Islet of Langerhans (tissue), 1 donor: Measurements from ENCODE around the gene PLCH1.

Experiments
- FAIRE-seq: peaks from one replicate; lab custom pipeline; 2011; peaks lifted over from hg19 to GRCh38; lab: Jason Lieb, UNC

Gene PLCH1

DNA sequence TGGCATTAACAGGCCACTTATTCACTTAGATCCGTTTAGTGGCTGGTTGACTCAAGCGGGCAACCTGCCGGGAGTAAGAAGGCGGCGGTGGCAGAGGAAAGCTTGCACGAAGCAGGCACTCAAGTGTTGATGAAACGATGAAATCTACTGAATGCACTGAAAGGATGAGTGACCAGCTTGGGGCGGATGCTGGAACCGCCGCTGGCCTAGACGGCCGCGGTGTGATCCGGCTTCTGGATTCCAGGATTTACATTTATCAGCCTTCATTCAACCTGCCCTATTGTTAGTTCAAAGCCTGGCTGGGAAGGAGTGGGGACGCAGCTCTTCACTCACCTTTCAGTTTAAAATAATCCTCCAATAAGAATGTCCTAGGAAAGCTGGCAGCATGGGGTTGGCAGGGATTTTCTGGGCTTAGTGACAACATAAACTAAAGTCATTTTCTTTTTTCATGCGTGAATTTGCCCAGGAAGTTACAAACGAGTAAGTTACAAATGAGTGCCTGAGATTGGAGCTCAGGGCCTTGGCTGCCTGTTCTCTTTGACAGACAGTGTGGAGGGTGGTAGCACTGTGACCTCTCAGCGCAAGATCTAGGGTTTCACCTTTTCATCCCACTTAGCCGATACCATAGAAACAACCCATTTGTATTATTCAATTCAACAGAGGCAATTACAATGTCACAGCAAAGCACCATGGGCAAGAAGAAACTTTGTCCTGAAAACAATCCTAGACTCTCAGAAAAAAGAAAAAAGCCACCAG is 1.1 kb upstream of the PLCH1 start:
- no peak for FAIRE-seq

DNA sequence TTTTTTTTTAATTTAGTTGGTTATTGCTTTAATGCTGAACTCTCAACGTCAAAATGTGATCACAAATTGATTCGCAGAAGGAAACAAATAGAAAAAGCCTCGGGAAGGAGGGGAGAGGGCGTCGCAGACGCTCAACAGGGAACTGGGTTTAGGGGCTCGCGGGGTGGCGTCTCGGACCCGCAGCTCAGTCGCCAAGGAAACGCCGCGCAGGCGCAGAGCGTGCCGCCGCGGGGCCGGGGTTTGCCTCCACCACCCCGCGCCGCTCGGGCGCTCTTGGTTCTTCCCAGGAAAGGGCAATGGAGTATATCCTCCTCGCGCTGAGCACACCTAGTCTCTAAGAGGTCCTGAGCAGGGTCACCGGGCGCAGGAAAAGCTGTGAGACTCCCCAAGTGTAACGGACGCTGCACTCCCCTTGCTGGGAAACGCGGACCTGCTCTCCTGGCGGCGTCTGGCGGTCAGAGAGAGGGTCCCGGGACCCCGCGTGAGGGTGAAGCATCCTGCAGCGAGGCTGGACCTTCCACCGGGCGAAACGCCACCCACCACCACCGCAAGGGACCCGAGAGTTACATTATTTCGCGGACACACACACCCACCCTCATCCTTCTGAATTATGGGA is 753 bp downstream of the PLCH1 start:
- FAIRE-seq, result no peak

DNA sequence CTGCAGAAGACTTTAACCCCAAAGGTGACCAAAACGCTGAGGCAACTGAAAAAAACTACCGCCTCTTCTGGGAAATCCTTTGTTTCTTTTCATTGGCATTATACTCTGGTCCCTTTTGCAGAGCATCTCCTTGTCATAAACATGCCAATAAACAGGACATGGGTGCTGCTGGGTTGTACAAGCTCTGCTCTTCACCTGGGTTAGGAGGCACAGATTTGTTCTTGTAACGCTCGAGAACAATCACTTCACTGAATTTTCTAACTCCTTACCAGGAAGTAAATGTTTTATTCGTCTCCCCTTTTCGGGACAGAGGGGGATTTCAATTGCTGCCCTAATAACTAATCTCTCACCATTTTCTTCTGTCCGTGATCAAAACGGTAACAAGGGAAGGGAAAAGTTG is 1.3 kb downstream of the PLCH1 start:
- FAIRE-seq, result no peak

DNA sequence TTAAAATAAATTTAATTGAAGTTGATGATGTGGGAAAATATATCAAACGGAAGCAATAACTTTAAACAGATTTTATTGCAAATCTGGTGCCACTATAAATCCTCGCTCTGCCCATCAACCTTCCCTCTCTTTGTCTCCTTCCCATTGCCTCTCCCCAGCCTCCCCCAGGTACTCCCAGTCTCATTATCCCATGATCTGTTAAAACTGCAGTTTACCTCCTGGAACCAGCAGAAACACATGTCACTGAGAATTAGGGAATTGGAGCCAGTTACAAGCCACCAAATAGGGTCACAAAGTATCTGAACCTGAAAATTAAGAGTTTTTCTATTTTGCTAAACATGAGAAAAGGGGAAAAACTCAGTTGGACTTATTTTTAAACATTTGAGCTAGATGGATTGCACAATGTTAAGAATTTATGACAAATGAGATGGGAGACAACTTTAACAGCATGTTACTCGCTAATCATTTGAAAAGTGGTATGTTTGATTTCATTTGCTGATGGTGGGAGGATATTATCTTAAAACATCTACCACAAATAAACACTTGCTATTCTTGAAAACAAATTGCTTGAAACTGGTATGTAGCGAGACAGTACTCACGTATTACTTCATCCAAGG is 2.4 kb downstream of the PLCH1 start:
- no peak for FAIRE-seq

DNA sequence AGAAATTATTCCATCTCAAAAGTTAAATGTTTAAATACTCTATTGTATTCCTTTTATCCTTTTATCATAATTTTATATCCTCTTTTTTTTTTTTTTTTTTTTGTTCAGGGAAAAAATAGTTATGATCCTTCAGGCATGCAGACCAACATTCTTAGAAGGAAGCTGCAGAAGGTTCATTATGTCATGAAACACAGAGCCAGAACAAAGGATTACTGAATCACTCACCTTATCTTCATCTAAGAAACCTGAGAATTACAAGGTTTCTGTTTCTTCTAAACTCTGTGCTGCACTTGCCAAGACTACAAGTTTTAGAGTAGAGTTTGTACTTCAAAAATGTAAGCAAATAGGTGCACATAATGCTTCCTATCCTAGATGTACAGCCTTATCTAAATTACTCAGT is 3.3 kb downstream of the PLCH1 start:
- no peak for FAIRE-seq

DNA sequence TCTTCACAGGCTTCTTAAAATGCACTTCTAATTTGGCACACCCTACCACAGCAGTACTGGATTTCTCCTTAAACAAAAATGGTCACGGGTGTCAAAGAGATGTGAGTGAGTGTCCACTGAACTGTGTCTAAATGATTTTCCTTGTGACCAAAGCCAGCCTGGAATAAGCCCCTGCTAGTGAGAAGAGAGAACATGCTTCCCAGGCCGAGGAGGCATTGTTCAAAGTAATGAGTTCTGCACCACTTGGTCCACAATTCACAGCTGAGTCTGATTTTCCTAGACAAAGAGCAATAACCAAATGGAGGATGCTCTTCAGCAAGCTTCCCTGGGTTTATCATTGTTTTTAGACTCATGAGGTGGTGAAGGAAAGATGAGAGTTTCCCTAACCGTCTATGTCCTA is 3.8 kb downstream of the PLCH1 start:
- no peak for FAIRE-seq

DNA sequence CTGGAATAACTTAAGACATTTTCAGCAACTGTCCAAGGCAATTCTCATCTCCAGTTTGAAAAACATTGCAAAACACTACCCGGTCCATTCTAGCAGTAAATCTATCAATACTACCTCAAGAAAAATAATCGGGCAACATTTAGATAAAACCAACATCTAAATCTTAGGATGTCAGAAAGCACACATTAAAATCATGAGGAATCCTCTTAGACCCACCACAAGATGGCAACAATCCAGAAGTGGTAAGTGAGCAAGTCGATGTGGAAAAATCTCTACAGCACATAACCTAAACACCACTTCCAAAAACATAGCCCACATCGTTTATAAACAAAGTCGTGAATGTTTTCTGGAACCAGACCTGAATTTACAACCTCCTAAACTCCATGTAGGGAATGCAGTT is 5.7 kb downstream of the PLCH1 start:
- FAIRE-seq, result no peak

DNA sequence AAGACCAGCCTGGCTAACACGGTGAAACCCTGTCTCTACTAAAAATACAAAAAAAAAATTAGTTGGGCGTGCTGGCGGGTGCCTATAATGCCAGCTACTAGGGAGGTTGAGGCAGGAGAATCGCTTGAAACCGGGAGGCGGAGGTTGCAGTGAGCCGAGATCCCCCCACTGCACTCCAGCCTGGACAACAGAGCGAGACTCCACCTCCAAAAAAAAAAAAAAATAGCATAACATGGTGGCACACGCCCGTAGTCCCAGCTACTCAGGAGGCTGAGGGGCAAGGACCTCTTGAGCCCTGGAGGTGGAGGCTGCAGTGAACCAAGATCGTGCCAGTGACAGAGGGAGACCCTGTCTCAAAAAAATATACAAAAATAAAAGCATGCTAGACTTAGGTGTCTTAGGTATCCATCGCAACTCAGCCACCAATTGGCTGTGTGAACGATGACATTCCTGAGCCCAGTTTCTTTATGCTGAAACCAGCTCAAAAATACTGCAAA is 6.2 kb downstream of the PLCH1 start:
- no peak for FAIRE-seq

DNA sequence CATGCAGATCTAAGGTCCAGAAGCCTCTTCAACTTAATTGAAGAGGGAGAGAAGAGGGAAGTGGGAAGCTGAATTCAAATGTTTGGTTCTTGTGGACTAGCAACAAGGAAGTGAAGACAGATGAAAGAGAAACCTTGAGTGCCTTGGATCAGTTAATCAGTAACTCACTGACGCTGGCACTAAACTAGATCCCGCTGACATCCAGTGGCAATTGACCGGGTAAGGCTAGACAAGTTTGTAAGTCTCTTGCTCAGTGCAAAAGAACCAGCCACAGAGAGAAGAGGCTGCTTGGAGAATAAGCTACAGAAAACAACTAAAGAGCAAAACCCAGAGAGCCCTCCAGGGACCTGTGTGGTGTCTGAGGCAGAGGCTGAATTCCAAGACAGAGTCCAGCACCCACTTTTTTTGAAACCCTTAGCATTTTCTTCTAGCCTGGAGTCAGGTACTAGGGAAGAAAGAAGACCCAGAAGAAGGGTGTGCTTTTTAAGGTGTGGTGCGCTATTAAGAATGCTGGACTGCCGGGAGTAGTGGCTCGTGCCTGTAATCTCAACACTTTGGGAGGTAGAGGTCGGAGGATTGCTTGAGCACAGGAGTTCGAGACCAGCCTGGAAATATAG is 6.9 kb downstream of the PLCH1 start:
- peak; percentile 93 for FAIRE-seq

DNA sequence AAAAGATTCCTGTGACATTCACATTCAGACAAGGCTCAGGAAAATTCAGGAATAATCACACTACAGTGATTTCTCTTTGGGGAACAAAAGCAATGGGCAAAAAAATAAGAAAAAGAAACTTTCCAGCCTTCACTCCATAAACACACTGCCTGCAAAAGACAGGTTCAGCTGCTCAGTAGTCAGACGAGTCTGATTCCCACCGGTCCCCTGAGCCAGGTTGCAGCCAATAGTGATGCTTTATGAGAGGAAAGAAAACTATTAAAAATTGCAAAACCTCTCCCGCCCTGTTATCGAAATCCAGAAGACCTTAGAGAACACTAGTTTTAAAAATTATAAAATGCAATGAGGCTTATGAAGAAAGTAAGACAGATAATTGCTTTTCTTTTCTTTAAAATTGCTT is 8.5 kb downstream of the PLCH1 start:
- FAIRE-seq, result no peak

DNA sequence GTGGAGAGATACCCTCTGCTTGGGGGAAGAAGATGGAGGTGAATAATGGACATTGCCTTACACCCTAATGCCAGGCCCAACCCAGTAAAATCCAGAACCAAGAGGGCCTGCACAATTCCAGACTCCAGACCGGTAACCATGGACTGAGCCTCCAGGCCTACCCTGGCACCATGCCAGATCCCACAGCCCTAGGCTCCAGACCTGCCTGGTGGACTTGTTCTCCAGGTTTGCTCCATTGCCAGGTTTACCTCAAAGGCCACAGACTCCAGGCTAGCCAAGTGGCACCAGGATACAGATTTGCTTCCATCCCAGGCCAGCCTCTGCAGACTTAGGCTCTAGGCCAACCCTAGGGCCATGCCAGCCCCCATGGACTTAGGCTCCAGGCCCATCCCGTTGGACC is 14.0 kb downstream of the PLCH1 start:
- no peak for FAIRE-seq

DNA sequence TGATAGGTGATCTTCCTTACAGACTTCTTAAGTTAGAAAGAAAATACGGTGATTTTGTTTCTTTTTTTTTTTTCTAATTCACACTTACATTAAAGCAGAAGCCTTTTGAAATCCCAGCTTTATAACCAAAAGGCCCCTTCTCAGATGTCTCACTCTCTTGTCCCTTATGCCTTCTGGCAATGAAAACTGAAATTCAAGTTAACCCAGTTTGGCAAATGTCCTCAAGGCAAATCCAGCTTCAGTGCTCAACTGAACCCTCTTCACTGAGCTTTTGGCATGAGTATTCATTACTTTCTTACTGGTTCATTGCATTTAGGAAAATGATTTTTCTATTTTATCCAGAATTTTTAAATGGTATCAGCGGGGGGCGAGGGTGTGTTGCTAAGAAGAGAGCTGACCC is 17.0 kb downstream of the PLCH1 start:
- FAIRE-seq, result no peak

DNA sequence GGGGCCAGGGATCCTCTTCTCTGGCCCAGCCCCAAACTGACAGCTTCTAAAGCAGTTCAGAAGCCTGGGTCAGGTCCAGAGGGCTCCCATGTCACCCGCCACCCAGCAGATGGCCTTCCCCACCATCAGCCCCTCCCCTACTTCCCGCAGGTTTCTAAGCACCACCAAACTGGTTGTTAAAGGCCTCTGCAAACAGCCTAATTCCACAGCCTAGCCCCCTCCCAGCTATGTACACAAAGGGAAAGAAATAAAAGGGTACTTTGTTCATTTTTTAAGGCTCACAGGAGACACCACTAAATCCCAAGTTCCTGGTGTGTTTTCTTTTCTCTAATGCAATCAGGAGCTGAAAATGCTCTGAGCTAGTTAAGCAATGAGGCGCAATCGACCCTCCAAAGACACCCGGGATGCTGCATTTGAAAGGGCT is 30.6 kb downstream of the PLCH1 start:
- FAIRE-seq, result no peak

DNA sequence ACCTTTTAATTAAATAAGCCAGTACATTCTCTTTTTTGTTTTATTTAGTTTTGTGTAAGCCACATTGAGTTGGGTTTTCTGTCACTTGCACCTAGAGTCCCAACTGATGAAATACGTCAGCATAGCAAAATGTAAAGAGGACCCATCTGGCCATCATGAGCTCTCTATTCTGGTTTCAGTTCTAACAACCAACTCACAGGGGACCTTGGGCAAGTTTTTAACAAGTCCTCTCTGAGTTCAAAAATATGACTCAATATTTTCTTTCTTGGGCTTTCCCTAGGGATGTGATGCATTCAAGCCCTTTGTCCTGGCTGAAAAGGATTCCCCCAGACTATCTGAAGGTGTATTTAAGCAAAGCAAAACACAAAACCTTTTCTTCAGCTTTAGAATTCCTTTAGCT is 32.9 kb downstream of the PLCH1 start:
- FAIRE-seq, result no peak

DNA sequence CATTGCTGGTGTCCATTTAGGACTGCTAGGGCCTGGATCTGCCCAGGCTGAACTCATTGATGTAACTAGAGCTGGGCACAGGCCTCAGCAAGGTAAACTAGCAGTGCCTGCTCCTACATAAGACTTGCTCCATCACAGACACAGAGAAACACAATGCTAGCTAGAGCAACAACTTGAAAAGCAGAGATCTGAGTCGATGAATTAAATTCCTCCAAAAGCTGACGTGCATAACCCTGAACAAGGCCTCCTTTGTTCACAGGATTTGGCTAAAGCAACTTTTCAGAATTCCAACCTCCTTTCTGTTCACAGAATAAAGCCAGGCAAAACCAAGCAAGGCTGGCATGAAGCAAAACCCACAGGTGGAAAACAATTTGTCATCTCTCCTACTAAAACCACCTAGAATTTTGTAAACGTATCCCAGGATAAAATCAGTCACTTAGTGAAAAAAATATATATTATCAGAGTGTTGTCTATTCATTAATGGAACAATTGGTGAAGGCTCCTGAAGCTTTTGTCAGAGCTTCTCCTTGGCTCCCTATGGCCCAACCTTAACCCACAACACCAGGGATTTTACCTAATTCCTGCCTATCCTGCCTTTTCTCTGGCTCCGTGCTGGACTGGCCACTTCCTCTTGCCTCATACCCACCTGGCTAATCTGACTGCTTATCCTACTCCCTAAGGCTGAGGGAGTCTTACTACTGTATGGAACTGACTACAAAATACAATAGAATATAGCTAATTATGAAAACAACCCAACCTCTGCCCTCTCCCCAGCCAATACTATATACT is 39.9 kb downstream of the PLCH1 start:
- FAIRE-seq, result no peak

DNA sequence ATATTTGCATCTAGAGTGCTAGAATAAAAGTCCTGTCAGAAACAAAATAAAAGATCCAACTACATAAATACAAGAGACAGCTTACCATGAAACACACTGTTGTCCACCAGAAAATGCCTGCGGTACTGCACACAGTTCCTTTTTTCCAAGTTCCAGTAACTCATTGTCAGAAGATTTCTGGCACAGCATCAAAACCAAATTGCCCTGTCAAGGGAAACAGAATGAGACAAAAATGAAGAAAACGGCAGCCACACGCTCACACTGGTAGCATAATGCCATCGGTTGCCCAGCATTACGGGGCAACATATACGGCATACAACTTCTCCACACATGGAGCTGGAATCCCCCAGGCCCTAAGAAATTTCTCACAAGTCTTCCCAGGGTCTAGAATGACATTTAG is 40.8 kb downstream of the PLCH1 start:
- FAIRE-seq, result no peak

DNA sequence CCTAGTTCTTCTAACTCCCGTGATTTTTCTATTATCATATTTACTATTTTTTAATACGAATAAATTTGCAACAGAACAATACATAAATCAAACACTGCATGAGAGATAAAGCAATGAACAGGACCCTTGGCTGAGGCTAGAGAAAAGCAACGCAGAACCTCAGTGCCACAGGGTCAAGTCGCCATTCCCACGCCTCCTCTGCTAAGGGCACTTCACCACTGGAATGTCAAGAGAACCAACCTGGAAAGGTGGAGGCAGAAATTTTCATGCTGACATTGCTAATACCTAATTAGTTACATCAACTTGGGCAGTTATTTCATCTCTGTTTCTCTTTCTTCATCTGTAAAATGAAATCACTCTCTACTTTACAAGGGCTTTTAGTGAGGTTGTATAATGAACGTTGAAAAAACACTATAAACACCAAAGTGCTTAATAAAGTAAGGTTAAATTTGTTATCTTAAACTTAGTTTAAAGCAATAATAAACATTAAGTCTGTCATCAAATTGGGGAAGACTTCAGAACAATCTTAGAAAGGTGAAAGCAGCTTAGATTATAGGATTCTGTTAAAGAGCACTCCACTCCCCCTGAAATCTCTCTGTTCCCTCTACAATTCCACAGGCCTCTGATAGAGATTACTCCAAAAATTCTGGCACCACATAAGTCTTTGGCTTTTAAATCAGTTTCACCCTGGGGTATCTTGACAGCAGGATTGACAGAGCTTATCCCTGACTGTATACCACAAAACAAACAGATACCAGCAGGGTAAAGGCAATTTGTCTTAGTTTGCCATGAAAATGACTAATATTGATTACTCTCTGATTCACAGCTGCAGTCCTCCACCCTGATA is 41.9 kb downstream of the PLCH1 start:
- FAIRE-seq, result no peak

DNA sequence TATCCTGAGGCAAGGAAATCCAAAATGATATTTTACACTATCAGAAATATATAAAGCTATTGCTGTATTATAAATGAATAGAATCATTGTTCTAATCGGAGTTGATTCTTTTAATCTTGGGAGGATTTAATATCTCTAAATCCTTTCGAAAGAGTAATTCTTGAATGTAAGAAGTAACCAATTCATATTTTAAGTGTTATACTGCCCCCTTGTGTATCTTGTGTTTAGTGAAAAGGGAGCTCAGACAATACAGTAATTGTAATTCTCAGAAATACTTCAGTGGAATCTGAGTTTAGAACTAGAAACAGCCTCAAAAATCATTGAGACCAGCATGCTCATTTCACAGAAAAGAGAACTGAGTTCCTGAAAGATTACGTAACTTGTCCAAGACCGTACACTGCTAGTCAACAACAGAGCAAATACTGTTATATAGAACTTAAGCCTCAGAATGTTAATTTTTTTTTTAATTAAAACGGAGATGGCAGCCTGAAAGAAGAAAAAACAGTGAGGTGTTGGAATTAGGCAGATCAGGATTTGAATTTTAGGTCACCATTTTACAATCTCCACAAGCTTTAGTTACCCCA is 42.9 kb downstream of the PLCH1 start:
- FAIRE-seq, result peak; percentile 100

DNA sequence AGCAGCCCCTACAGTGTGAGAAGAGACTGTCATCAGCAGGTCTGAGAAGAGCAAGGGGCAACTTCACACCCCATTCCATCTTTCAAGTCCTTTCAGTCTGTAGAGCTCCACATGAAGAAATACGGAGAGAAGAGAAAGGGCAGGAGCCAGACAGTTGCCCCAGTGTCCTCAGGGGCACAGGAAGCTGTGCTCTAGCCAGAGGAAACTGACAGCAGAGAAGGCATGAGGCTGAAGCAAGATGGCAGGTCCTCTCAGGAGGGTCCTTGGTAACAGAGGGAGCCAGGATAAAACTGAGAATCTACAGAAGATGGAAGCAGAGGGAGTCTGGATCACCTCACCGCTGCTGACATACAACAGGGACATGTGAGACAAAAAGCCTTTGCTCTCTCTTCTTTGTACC is 47.3 kb downstream of the PLCH1 start:
- no peak for FAIRE-seq

DNA sequence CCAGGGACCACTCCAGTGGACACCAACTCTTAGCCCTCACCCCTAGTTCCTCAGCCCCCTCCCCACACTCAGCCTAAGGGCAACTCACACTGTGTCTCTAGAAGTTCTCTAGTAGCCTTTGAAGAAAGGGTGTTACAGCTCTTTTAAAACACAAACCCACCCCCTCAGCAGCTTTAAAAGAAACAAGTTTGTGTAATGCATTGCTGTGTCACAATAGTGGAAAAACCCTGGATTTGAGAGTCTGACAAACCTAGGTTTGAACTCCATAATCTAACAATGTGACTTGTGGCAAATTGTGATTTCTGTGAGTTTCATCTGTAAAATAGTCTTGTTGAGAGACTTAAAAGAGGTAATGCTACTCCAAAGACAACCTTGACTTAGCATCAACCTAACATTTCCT is 54.0 kb downstream of the PLCH1 start:
- no peak for FAIRE-seq

DNA sequence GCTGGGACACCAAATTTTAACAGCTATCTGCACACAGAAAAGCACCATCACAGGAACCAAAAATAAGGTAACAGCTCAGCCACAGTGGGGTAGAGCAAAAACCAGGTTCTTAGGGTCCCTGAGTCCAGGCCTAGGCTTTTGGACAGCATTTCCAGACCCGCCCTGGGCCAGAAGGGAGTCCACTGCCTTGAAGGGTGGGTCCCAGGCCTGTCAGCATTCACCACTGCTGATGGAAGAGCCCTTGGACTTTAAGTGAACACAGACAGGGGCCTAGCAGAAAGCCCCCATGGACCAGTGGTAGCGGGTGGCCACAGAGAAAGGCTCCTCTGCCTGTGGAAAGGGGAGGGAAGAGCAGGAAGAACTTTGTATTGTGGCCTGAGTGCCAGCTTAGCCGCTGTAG is 56.4 kb downstream of the PLCH1 start:
- no peak for FAIRE-seq
